Lower leg skin (tissue), 3 donors: ENCODE data around the gene ZNF879.

Source experiments
- CTCF ChIP-seq, 3 donors: fragments of 450-650 bp; IDR thresholded peaks; one replicate each; pipeline ENCODE4 v1.5.1; 2016; ENCODE audit warnings: antibody characterized with exemption in 3 of 3, mild to moderate bottlenecking in 3 of 3, moderate library complexity in 2 of 3
- POLR2A ChIP-seq, 2 donors: fragments of 450-650 bp; IDR thresholded peaks; one replicate each; pipeline ENCODE4 v1.6.1; 2016 to 2017; ENCODE audit warnings: antibody characterized with exemption in 2 of 2, mild to moderate bottlenecking in 1 of 2, moderate library complexity in 1 of 2

GRCh38 chr5:178988436-178989220 lies 35.0 kb upstream of the ZNF879 start:
- no peak for TF ChIP-seq CTCF (IDR thresholded peaks at IDR 0.05)
- no peak for TF ChIP-seq POLR2A (IDR thresholded peaks at IDR 0.05)
